Vagina (tissue), 2 donors: Measurements from ENCODE around the gene COX5B.
"Not testable (repeated sequence)": the region's sequence is repeated elsewhere in the genome, so short reads cannot be mapped to it uniquely, and the experiment has no call there.

ENCODE experiments used
- POLR2AphosphoS5 ChIP-seq, 2 donors: sonication (generic); formaldehyde crosslinking; IDR thresholded peaks; one replicate each; pipeline ENCODE4 v1.9.0; 2017; ENCODE audit warnings: antibody characterized with exemption in 2 of 2, mild to moderate bottlenecking in 2 of 2, low read depth in 1 of 2; ENCODE audit not compliant: insufficient read depth in 1 of 2
- TF ChIP-seq, protein P1 (sequence below), 3 experiments: fragments of 450-650 bp in 2 of 3; fragments of 200-600 bp in 1 of 3; sonication (generic) in 1 of 3; IDR thresholded peaks; one replicate each; pipeline ENCODE4 v1.5.1; 2017 to 2019; ENCODE audit warnings: antibody characterized with exemption in 3 of 3, mild to moderate bottlenecking in 2 of 3, moderate library complexity in 2 of 3

DNA sequence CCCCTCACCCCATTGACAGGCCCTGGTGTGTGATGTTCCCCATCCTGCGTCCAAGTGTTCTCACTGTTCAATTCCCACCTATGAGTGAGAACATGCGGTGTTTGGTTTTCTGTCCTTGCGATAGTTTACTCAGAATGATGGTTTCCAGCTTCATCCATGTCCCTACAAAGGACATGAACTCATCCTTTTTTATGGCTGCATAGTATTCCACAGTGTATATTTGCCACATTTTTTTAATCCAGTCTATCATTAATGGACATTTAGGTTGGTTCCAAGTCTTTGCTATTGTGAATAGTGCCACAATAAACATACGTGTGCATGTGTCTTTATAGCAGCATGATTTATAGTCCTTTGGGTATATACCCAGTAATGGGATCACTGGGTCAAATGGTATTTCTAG lies 49.7 kb upstream of the COX5B start:
- TF ChIP-seq, protein P1, sequence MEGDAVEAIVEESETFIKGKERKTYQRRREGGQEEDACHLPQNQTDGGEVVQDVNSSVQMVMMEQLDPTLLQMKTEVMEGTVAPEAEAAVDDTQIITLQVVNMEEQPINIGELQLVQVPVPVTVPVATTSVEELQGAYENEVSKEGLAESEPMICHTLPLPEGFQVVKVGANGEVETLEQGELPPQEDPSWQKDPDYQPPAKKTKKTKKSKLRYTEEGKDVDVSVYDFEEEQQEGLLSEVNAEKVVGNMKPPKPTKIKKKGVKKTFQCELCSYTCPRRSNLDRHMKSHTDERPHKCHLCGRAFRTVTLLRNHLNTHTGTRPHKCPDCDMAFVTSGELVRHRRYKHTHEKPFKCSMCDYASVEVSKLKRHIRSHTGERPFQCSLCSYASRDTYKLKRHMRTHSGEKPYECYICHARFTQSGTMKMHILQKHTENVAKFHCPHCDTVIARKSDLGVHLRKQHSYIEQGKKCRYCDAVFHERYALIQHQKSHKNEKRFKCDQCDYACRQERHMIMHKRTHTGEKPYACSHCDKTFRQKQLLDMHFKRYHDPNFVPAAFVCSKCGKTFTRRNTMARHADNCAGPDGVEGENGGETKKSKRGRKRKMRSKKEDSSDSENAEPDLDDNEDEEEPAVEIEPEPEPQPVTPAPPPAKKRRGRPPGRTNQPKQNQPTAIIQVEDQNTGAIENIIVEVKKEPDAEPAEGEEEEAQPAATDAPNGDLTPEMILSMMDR (IDR thresholded peaks at IDR 0.05) = not testable (repeated sequence)
- TF ChIP-seq POLR2AphosphoS5 (IDR thresholded peaks at IDR 0.05; ENCODE audit: insufficient read depth in 1 of 2, low read depth in 1 of 2) = not testable (repeated sequence)
